ENCODE results near the gene NUP35. TPM values are rescaled to one million over a fixed set of nuclear protein-coding genes. Genes with fewer than 3 reads are reported as not detected.

NUP35 gene
- total RNA-seq, 1 experiment from 2014 or later = 33.4 TPM

- TF ChIP-seq REST (IDR thresholded peaks at IDR 0.05; ENCODE audit: low read depth) = no peak
Observed at GRCh38 chr2:183078464-183079138, 45.6 kb upstream of the NUP35 start, which contains the start of gene DUSP19 (continued).

GRCh38 chr2:183079139-183079775 is 45.0 kb upstream of the NUP35 start:
- ChIA-PET RAD21 (ENCODE audit: low non-redundant PET in 1 of 2, low total read pairs in 2 of 2, uncharacterized antibody in 2 of 2, unreplicated experiment in 2 of 2) (no interaction called here), CTCF (interaction anchor here (0.7 kb wide), 1 partner anchor 419 kb away, joined by 3 read pairs; no protein-coding TSS in a partner anchor), POLR2A (no interaction called here)
- Histone ChIP-seq H3K79me2 (ENCODE audit: insufficient read depth, low read length) (no peaks in the 10 kb centered on the region), H3K36me3 (ENCODE audit: control insufficient read depth in 1 of 2, insufficient read depth in 2 of 2, low read length in 2 of 2) (no peaks in the 10 kb centered on the region), H3K4me3 (replicated peaks in 1 of 2; ENCODE audit: low read depth in 1 of 2, low read length in 2 of 2) (peak overlapping the region; percentile 50 to 72), H3K27ac (ENCODE audit: low read depth, low read length) (peak overlapping the region; percentile 75), H3K4me1 (ENCODE audit: control insufficient read depth in 1 of 2, insufficient read depth in 2 of 2, low read length in 2 of 2) (peaks cover 5 to 20% of the 10 kb centered on the region in 2 experiments; a peak in 3 of 4 replicates), H3K27me3 (ENCODE audit: insufficient read depth, low read length) (no peaks in the 10 kb centered on the region), H3K9me3 (ENCODE audit: control insufficient read depth in 1 of 2, insufficient read depth in 1 of 2, low read depth in 1 of 2, low read length in 2 of 2) (no peaks in the 10 kb centered on the region), H3K9ac (ENCODE audit: low read length) (peak overlapping the region; percentile 64), H3K4me2 (ENCODE audit: low read length) (peak overlapping the region; percentile 94), H3K9me2 (ENCODE audit: insufficient read depth) (no peaks in the 10 kb centered on the region), H2AFZ (ENCODE audit: low read depth, low read length, poor library complexity, severe bottlenecking) (peak overlapping the region; percentile 96), H4K20me1 (ENCODE audit: insufficient read depth) (no peaks in the 10 kb centered on the region)
- DNase-seq (ENCODE audit: low read depth, low spot score) (no peak), ATAC-seq (peak; percentile 27)
- intact Hi-C loops (cut with micrococcal nuclease) = no loop called here
- TSS peak; percentile 92 for BruUV-seq (replicated peaks)
- peak; percentile 56; the same call in 1 of the 2 replicates for TF ChIP-seq SRF (IDR thresholded peaks at IDR 0.05; ENCODE audit: low read depth)
- TF ChIP-seq TCF7L2 (IDR thresholded peaks at IDR 0.05; ENCODE audit: borderline replicate concordance, extremely low read depth, insufficient read depth, insufficient read length) = no peak
